Cardiac muscle cell (in vitro differentiated cells and primary cell): ENCODE measurements around the gene MELTF. TPM values are rescaled to one million over a fixed set of nuclear protein-coding genes. Genes with fewer than 3 reads are reported as not detected.

Experiments used
- DNase-seq, 2 donors: peaks; one replicate each; pipeline versions ENCODE4 v3.0.0 to v3.0.0-alpha.2; 2010 to 2017; ENCODE audit warnings: low read depth in 1 of 2, low spot score in 1 of 2
- H3K27ac ChIP-seq: fragments of 200-600 bp; sonication (generic); 2 replicates; pipeline ENCODE4 v1.5.1; 2016
- H3K27me3 ChIP-seq: fragments of 200-600 bp; sonication (generic); 2 replicates; pipeline ENCODE4 v1.6.0; 2016; ENCODE audit warnings: control low read depth
- H3K36me3 ChIP-seq: fragments of 200-600 bp; sonication (generic); 2 replicates; pipeline ENCODE4 v1.5.1; 2016; ENCODE audit warnings: control low read depth
- H3K4me1 ChIP-seq: fragments of 200-600 bp; sonication (generic); 2 replicates; pipeline ENCODE4 v1.8.1; 2017; ENCODE audit warnings: low read depth, mild to moderate bottlenecking, mixed run types
- H3K4me3 ChIP-seq: fragments of 200-600 bp; sonication (generic); 2 replicates; pipeline ENCODE4 v1.5.1; 2016; ENCODE audit warnings: mild to moderate bottlenecking
- H3K9me3 ChIP-seq: fragments of 200-600 bp; sonication (generic); 2 replicates; pipeline ENCODE4 v1.5.1; 2017; ENCODE audit warnings: low read depth, mild to moderate bottlenecking, control low read depth
- polyA plus RNA-seq: library from polyadenylated mRNA; unstranded; fragments of >200 nt; fragmentation: Nextera tagmentation; extraction: Ambion mirVana; gene quantifications from 2 replicates; pipeline ENCODE4 v1.2.1, GENCODE V29; 2016
- total RNA-seq: library from RNA; depleted of rRNA; stranded (reverse); fragments of >200 nt; gene quantifications from 2 replicates; pipeline ENCODE4 v1.2.3, GENCODE V29; 2016
- TF ChIP-seq, protein P1 (sequence below): IDR thresholded peaks from 2 replicates; pipeline ENCODE4 v1.5.1; 2012; ENCODE audit warnings: low read depth, mild to moderate bottlenecking, low read length

MELTF gene
- total and polyA plus RNA-seq, 2 experiments from 2014 or later = 12.0 to 17.8 TPM

DNA sequence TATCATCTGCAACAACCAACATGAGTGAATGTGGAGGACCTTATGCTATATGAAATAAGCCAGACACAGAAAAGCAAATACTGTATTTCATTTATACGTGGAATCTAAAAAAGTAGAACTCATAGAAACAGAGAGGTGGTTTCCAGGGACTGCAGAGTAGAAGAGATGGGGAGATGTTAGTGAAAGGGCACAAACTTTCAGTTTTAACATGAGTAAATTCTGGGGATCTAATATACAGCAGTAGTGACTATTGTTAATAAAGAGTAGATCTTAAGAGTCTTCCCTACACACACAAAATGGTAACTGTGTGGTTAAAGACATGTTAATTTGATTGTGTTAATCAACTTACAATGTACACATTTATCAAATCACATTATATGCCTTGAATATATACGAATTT, 20.9 kb upstream of the MELTF start:
- H3K4me1 ChIP-seq = no peaks in the 10 kb centered on the region
- no peaks in the 10 kb centered on the region for H3K9me3 ChIP-seq
- TF ChIP-seq, protein P1, sequence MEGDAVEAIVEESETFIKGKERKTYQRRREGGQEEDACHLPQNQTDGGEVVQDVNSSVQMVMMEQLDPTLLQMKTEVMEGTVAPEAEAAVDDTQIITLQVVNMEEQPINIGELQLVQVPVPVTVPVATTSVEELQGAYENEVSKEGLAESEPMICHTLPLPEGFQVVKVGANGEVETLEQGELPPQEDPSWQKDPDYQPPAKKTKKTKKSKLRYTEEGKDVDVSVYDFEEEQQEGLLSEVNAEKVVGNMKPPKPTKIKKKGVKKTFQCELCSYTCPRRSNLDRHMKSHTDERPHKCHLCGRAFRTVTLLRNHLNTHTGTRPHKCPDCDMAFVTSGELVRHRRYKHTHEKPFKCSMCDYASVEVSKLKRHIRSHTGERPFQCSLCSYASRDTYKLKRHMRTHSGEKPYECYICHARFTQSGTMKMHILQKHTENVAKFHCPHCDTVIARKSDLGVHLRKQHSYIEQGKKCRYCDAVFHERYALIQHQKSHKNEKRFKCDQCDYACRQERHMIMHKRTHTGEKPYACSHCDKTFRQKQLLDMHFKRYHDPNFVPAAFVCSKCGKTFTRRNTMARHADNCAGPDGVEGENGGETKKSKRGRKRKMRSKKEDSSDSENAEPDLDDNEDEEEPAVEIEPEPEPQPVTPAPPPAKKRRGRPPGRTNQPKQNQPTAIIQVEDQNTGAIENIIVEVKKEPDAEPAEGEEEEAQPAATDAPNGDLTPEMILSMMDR = no peak
- no peak for DNase-seq
- no peaks in the 10 kb centered on the region for H3K27me3 ChIP-seq
- no peak overlapping the region for H3K27ac ChIP-seq
- peaks cover 22% of the 10 kb centered on the region for H3K36me3 ChIP-seq
- H3K4me3 ChIP-seq = no peak overlapping the region

DNA sequence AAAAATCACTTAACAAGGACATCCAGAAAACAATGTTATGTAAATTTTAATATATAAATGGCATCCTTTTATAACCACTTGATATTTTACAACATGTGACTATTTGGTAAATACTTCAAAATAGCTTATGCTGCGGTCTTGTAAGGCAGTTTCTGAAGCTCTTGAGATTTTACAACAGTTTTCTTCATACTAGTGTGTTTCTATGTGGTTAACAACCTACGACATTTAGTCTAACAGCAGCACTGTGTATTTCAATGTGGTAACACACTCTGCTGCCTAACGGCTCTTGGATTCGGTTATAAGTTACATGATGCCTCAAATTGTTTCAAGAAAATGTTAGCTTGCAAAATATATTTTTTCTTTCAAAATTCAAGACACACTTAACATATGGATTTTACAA, 12.9 kb upstream of the MELTF start:
- TF ChIP-seq, protein P1 = no peak
- Histone ChIP-seq H3K27me3 (no peaks in the 10 kb centered on the region), H3K4me3 (no peak overlapping the region), H3K27ac (no peak overlapping the region), H3K9me3 (no peaks in the 10 kb centered on the region), H3K4me1 (no peaks in the 10 kb centered on the region), H3K36me3 (peaks cover 19% of the 10 kb centered on the region)
- no peak for DNase-seq

GRCh38 chr3:197041875-197042488, 12.4 kb upstream of the MELTF start:
- H3K36me3 ChIP-seq = peaks cover 19% of the 10 kb centered on the region
- TF ChIP-seq, protein P1 = no peak
- DNase-seq = no peak
- no peaks in the 10 kb centered on the region for H3K4me1 ChIP-seq
- no peaks in the 10 kb centered on the region for H3K27me3 ChIP-seq
- no peak overlapping the region for H3K27ac ChIP-seq
- no peak overlapping the region for H3K4me3 ChIP-seq
- no peaks in the 10 kb centered on the region for H3K9me3 ChIP-seq

DNA sequence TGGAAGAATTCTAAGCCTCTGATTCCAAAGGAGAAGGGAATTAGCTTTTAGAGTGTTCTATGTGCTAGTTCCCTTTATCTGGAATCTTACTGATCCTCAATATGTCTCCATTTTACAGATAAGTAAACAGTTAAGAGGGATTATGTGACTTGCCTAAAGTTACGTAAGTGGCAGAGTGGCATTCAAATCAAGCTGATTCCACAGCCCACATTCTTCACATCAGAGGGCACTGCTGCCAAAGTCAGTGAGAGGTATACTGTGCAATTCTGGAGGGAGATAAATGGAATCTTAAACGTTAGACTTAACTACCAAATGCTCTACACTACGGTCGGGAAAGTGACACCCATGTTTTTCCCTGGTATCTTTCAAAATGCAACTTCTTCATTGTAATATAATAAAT, 11.0 kb upstream of the MELTF start:
- Histone ChIP-seq H3K4me1 (no peaks in the 10 kb centered on the region), H3K27me3 (no peaks in the 10 kb centered on the region), H3K27ac (no peak overlapping the region), H3K9me3 (no peaks in the 10 kb centered on the region), H3K36me3 (peaks cover 13% of the 10 kb centered on the region), H3K4me3 (no peak overlapping the region)
- TF ChIP-seq, protein P1 = no peak
- no peak for DNase-seq

- Histone ChIP-seq H3K36me3 (peaks cover 3% of the 10 kb centered on the region), H3K9me3 (no peaks in the 10 kb centered on the region), H3K4me1 (no peaks in the 10 kb centered on the region), H3K27me3 (no peaks in the 10 kb centered on the region), H3K4me3 (no peak overlapping the region), H3K27ac (peak overlapping the region; percentile 29)
- DNase-seq = no peak
- TF ChIP-seq, protein P1 = no peak
Measured at GRCh38 chr3:197038679-197039462, 9.3 kb upstream of the MELTF start.
